Measurements from ENCODE around the gene NRCAM.

- TF ChIP-seq POLR2A (IDR thresholded peaks at IDR 0.05) = no peak
- TF ChIP-seq CTCF (IDR thresholded peaks at IDR 0.05) = no peak
Observed at GRCh38 chr7:108307595-108307994, 148.6 kb downstream of the NRCAM start.

Data from lower leg skin (tissue), 3 donors.